SK-N-SH treated with all-trans-retinoic acid at 6 μM for 48 hours (cell line): ENCODE measurements around the gene THSD4.

Experiments
- CSDC2 ChIP-seq: fragments of 250-450 bp; sonication (Bioruptor Pico); IDR thresholded peaks from 2 replicates; pipeline ENCODE4 v1.5.0; 2020; ENCODE audit warnings: mild to moderate bottlenecking, moderate library complexity
- ESRRG ChIP-seq: fragments of 250-450 bp; sonication (Bioruptor Pico); IDR thresholded peaks from 2 replicates; pipeline ENCODE4 v1.6.1; 2021; ENCODE audit warnings: mild to moderate bottlenecking
- PATZ1 ChIP-seq: fragments of 250-450 bp; sonication (Bioruptor Pico); IDR thresholded peaks from 2 replicates; pipeline ENCODE4 v1.8.0; 2020; ENCODE audit warnings: mild to moderate bottlenecking, moderate library complexity, borderline replicate concordance
- RARB ChIP-seq: fragments of 250-450 bp; sonication (Bioruptor Pico); IDR thresholded peaks from 2 replicates; pipeline ENCODE4 v1.8.0; 2021; ENCODE audit warnings: mild to moderate bottlenecking, moderate library complexity
- TOX ChIP-seq: fragments of 250-450 bp; sonication (Bioruptor Pico); IDR thresholded peaks from 2 replicates; pipeline ENCODE4 v1.8.0; 2021; ENCODE audit warnings: mild to moderate bottlenecking, moderate library complexity, borderline replicate concordance
- ZFP30 ChIP-seq: fragments of 450-650 bp; formaldehyde crosslinking; IDR thresholded peaks from 2 replicates; pipeline ENCODE4 v1.5.0; 2022; ENCODE audit warnings: mild to moderate bottlenecking, moderate library complexity

GRCh38 chr15:71800190-71800589 is 684.9 kb downstream of the THSD4 start:
- TF ChIP-seq ESRRG (CRISPR knock-in tag) = no peak
- no peak for TF ChIP-seq CSDC2
- TF ChIP-seq TOX (CRISPR knock-in tag) = no peak
- no peak for TF ChIP-seq ZFP30 (CRISPR knock-in tag)
- TF ChIP-seq RARB (CRISPR knock-in tag) = no peak
- no peak for TF ChIP-seq PATZ1 (CRISPR knock-in tag)
